ENCODE measurements around the gene SND1.
"Not testable (repeated sequence)": the region's sequence is repeated elsewhere in the genome, so short reads cannot be mapped to it uniquely, and the experiment has no call there.

Gene SND1

GRCh38 chr7:127961786-127962453, 309.9 kb downstream of the SND1 start:
- no peak for DNase-seq (ENCODE audit: low read depth in 2 of 2)

- no peak for DNase-seq (ENCODE audit: low read depth in 2 of 2)
These were observed 310.8 kb downstream of the SND1 start for GRCh38 chr7:127962589-127963361.

- not testable (repeated sequence) for DNase-seq (ENCODE audit: low read depth in 2 of 2)
These were observed 311.9 kb downstream of the SND1 start for GRCh38 chr7:127963850-127964249.

- no peak for DNase-seq (ENCODE audit: low read depth in 2 of 2)
These were observed 315.3 kb downstream of the SND1 start for GRCh38 chr7:127967281-127967680.

GRCh38 chr7:127968547-127968946, 316.6 kb downstream of the SND1 start:
- DNase-seq (ENCODE audit: low read depth in 2 of 2), result no peak

- no peak for DNase-seq (ENCODE audit: low read depth in 2 of 2)
These were observed 321.8 kb downstream of the SND1 start for GRCh38 chr7:127973832-127974231.

GRCh38 chr7:127974446-127975035, 322.5 kb downstream of the SND1 start:
- DNase-seq (ENCODE audit: low read depth in 2 of 2), result no peak

- DNase-seq (ENCODE audit: low read depth in 2 of 2), result no peak
These were observed 324.2 kb downstream of the SND1 start for GRCh38 chr7:127976056-127976737.

- no peak for DNase-seq (ENCODE audit: low read depth in 2 of 2)
These were observed 324.7 kb downstream of the SND1 start for GRCh38 chr7:127976738-127977120.

GRCh38 chr7:127978421-127978820, 326.4 kb downstream of the SND1 start:
- DNase-seq (ENCODE audit: low read depth in 2 of 2), result no peak

- no peak for DNase-seq (ENCODE audit: low read depth in 2 of 2)
These were observed 327.2 kb downstream of the SND1 start for GRCh38 chr7:127979113-127979727.

GRCh38 chr7:127979728-127980126, 327.7 kb downstream of the SND1 start:
- no peak for DNase-seq (ENCODE audit: low read depth in 2 of 2)

- DNase-seq (ENCODE audit: low read depth in 2 of 2), result no peak
These were observed 328.9 kb downstream of the SND1 start for GRCh38 chr7:127980901-127981300.

- no peak for DNase-seq (ENCODE audit: low read depth in 2 of 2)
These were observed 330.0 kb downstream of the SND1 start for GRCh38 chr7:127981965-127982364.

GRCh38 chr7:127983804-127984332, 331.9 kb downstream of the SND1 start:
- DNase-seq (ENCODE audit: low read depth in 2 of 2), result no peak

- DNase-seq (ENCODE audit: low read depth in 2 of 2), result no peak
These were observed 334.9 kb downstream of the SND1 start for GRCh38 chr7:127986581-127987521.

- DNase-seq (ENCODE audit: low read depth in 2 of 2), result no peak
These were observed 336.8 kb downstream of the SND1 start for GRCh38 chr7:127988751-127989150.

GRCh38 chr7:127993317-127993716, 341.3 kb downstream of the SND1 start:
- no peak for DNase-seq (ENCODE audit: low read depth in 2 of 2)

GRCh38 chr7:127993987-127994386, 342.0 kb downstream of the SND1 start:
- no peak for DNase-seq (ENCODE audit: low read depth in 2 of 2)

GRCh38 chr7:127995156-127995880, 343.3 kb downstream of the SND1 start:
- DNase-seq (ENCODE audit: low read depth in 2 of 2), result no peak

Measured in stimulated activated CD4-positive, alpha-beta T cell treated with anti-CD3 and anti-CD28 coated beads, Interleukin-4, amount 100 ng/mL, for 48 hours (primary cell).